Measurements from ENCODE around the gene PXDC1.
"Not testable (repeated sequence)": the region's sequence is repeated elsewhere in the genome, so short reads cannot be mapped to it uniquely, and the experiment has no call there.

PXDC1 gene

DNA sequence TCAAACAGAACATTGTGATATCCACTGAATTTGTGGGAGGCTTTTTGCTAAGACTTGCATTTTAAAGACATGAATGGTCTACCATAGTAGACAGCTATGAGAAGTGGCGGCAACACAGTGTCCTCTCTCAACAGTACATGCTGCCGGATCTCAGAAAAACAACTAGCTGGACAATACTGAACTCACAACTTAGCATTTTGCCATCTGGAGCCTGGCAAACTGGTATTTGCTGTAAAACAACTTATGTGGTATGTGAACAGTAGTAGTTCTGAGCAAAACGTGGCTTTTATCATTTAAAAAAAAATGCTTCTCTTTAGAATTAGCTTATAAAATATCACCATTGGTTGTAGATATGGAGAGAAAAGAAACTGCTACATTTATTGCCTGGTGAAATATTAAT, 3.3 kb upstream of the PXDC1 start:
- Histone ChIP-seq H3K4me3 (ENCODE audit: low read depth, low read length) (no peak overlapping the region), H3K27ac (no peak overlapping the region), H3K27me3 (replicated peaks) (no peaks in the 10 kb centered on the region), H3K36me3 (replicated peaks) (no peaks in the 10 kb centered on the region)
- TF ChIP-seq, protein P1, sequence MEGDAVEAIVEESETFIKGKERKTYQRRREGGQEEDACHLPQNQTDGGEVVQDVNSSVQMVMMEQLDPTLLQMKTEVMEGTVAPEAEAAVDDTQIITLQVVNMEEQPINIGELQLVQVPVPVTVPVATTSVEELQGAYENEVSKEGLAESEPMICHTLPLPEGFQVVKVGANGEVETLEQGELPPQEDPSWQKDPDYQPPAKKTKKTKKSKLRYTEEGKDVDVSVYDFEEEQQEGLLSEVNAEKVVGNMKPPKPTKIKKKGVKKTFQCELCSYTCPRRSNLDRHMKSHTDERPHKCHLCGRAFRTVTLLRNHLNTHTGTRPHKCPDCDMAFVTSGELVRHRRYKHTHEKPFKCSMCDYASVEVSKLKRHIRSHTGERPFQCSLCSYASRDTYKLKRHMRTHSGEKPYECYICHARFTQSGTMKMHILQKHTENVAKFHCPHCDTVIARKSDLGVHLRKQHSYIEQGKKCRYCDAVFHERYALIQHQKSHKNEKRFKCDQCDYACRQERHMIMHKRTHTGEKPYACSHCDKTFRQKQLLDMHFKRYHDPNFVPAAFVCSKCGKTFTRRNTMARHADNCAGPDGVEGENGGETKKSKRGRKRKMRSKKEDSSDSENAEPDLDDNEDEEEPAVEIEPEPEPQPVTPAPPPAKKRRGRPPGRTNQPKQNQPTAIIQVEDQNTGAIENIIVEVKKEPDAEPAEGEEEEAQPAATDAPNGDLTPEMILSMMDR (IDR thresholded peaks at IDR 0.05; ENCODE audit: low read depth, low read length, missing control alignments): no peak
- DNase-seq: no peak
- in situ Hi-C loops (cut with HindIII; ENCODE audit: low pct_ligation_motif_present, low sequenced_read_pairs): no loop called here

DNA sequence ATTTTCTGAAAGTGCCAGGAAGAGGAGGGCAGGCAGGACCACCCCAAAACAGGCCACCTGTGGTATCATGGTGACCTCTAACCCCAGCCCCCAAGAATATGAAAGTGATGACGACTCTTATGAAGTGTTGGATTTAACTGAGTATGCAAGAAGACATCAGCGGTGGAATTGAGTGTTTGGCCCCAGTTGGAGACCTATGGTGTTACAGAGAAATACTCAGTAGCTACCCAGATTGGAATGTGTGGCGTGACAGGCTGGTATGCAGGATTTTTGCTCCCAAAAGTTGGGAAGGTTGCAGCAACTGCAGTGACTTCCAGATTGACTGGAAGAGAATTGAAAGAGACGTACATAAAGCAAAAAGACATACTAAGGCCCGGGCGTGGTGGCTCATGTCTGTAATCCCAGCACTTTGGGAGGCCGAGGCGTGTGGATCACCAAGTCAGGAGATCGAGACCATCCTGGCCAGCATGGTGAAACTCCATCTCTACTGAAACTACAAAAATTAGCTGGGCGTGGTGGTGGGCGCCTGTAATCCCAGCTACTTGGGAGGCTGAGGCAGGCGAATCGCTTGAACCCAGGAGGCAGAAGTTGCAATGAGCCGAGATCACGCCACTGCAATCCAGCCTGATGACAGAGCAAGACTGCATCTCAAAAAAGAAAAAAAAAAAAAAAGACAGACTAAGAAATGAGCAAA, 2.7 kb upstream of the PXDC1 start:
- H3K27me3 ChIP-seq (replicated peaks); H3K4me3 ChIP-seq (ENCODE audit: low read depth, low read length); H3K27ac ChIP-seq; DNase-seq; in situ Hi-C loops (cut with HindIII; ENCODE audit: low pct_ligation_motif_present, low sequenced_read_pairs); H3K36me3 ChIP-seq (replicated peaks): not testable (repeated sequence)

DNA sequence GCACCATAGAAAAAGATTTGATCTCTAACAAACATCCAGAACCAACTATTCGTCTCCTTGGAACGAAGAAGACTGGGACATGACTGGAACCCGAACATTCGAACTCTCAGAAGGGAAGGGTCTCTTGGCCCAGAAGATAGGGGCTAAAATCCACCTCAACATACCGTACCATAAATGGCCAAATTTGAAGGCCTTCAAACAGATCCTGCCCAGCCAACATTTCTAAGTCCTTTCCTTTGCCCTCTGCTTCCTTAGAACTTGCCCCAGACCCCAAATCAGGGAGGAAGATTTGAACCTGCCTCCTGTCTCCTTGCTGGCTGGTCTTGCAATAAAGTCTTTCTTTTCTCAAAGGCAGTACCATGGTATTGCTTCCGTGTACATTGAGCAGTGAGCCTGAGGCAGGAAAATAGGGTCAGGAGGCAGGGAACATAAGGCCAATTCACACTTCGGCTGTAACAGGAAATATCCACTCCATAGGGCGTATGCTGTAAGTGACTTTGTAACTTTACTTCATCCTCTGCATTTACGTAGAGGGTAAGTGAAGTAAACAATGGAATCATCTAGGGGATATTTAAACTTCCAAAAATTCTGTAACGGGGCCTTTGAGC, 1.8 kb upstream of the PXDC1 start:
- in situ Hi-C loops (cut with HindIII; ENCODE audit: low pct_ligation_motif_present, low sequenced_read_pairs): no loop called here
- TF ChIP-seq, protein P1 (IDR thresholded peaks at IDR 0.05; ENCODE audit: low read depth, low read length, missing control alignments): no peak
- Histone ChIP-seq H3K27ac (no peak overlapping the region), H3K4me3 (ENCODE audit: low read depth, low read length) (no peak overlapping the region), H3K27me3 (replicated peaks) (no peaks in the 10 kb centered on the region), H3K36me3 (replicated peaks) (no peaks in the 10 kb centered on the region)
- DNase-seq: no peak

DNA sequence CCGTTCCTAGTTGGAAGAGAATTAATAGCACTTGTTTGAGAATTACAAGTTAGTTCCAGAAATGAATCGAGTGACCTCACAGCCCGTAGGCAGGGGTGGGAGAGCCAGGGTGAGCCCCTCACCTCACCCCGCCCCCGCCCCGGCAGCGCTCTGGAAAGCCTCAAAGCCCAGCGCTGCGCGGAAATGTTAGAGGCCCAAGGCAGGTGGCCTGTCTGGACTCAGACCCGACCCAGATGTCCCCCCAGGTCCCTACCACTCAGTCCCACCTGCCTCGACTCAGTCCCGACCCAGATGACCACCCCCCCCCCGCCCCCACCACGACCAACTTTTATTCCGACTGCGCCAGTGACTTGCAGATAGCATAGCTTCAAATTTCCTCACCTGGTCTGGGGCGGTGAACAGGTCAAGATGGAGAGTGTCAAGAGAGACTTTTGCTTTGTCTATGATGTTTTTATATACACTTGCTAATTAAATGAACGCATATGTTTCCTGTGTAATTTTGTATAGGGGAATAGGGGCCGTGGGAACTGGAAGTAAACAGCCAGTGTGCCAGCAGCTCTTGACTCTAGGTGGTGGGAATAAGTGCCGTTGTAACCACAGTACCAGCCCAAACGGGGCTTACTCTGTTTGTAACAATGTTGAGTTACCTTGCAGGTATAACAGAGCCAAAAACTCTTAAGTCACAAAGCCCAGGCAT, 1.2 kb upstream of the PXDC1 start:
- peak overlapping the region; percentile 85 for H3K4me3 ChIP-seq (ENCODE audit: low read depth, low read length)
- DNase-seq: no peak
- in situ Hi-C loops (cut with HindIII; ENCODE audit: low pct_ligation_motif_present, low sequenced_read_pairs): no loop called here

DNA sequence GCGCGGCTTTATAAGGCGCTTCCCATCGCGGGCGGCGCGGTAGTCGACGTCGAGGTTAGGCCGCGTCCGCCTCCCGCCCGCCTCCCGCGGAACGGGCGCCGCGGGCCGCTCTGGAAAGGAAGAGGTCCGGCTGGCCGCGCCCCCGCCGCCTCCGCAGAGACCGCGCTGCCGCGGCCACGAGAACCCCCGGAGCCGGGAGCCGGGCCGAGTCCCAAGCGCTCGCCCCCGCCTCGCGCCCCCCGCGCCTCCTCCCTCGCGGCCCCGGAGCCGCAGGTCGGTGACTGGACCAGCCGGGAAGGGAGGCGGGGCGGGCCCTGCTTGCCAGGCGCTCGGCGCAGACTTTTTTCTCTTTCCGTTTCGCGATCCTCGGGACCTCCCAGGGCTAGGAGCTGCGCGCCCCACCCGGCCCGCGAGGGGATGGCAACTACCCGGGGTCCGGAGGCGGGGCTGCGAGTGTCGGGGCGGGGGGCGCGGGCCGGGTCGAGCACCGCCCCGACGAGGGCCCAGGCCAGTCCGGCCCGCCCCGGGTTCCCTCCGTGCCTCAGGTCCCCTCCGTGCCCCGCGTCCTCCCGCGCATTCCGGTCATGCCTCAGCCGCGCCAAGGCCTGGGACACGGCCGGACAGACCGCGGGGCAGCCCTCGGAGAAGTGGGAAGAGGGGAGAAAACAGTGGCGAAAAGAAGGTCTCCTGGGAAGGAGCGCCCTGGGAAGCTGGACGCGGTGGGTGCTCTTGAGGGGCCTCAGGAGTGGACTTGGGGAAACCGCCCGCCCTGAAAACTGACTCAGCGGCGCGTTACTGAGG, 417 bp upstream of the PXDC1 start:
- Histone ChIP-seq H3K27ac (peak overlapping the region; percentile 88), H3K27me3 (replicated peaks) (no peaks in the 10 kb centered on the region), H3K4me3 (ENCODE audit: low read depth, low read length) (peak overlapping the region; percentile 85), H3K36me3 (replicated peaks) (peaks cover 2% of the 10 kb centered on the region)
- DNase-seq: peak; percentile 90
- in situ Hi-C loops (cut with HindIII; ENCODE audit: low pct_ligation_motif_present, low sequenced_read_pairs): no loop called here
- TF ChIP-seq, protein P1 (IDR thresholded peaks at IDR 0.05; ENCODE audit: low read depth, low read length, missing control alignments): peak; percentile 45

More for the DNA sequence above, 1.2 kb upstream of the PXDC1 start:
- peak overlapping the region; percentile 88 for H3K27ac ChIP-seq
- TF ChIP-seq, protein P1 (IDR thresholded peaks at IDR 0.05; ENCODE audit: low read depth, low read length, missing control alignments): no peak
- no peaks in the 10 kb centered on the region for H3K27me3 ChIP-seq (replicated peaks)
- peaks cover under 1% of the 10 kb centered on the region for H3K36me3 ChIP-seq (replicated peaks)
